Measurements from ENCODE around the gene TSC22D4. TPM values are rescaled to one million over a fixed set of nuclear protein-coding genes. Genes with fewer than 3 reads are reported as not detected.
A peak's percentile ranks its signal among the peaks of the same experiment; 100 is the strongest.

Gene TSC22D4
- total and polyA plus RNA-seq, 9 of the 15 experiments (the other 6 are each of a cell fraction or from before 2014, with no cell fraction given): 0.37 to 107 (median 28.7) TPM

- TF ChIP-seq HMBOX1 (IDR thresholded peaks at IDR 0.05): peak; percentile 79; the same call in 1 of the 2 replicates
- no peak for TF ChIP-seq ZNF586 (CRISPR knock-in tag; conservative IDR thresholded peaks at IDR 0.05)
- 0 out of 2 replicates have a peak, but pooled peaks have one; percentile 20 for TF ChIP-seq ZNF668 (CRISPR knock-in tag; IDR thresholded peaks at IDR 0.05)
- no peak for TF ChIP-seq ZBTB43 (CRISPR knock-in tag; IDR thresholded peaks at IDR 0.05)
- TF ChIP-seq MTA3 (IDR thresholded peaks at IDR 0.05; ENCODE audit: borderline replicate concordance): peak; percentile 48; the same call in 1 of the 2 replicates
- no peak for TF ChIP-seq GABPB2 (CRISPR knock-in tag; conservative IDR thresholded peaks at IDR 0.05)
- TF ChIP-seq TRIM28 (IDR thresholded peaks at IDR 0.05): peak; percentile 18; the same call in 1 of the 2 replicates
- TF ChIP-seq ZNF277 (CRISPR knock-in tag; IDR thresholded peaks at IDR 0.05; ENCODE audit: borderline replicate concordance): no peak
- peak; percentile 47 for TF ChIP-seq HDAC3 (IDR thresholded peaks at IDR 0.05; ENCODE audit: borderline replicate concordance, partially characterized antibody)
- 0 out of 2 replicates have a peak, but pooled peaks have one; percentile 54 for TF ChIP-seq KLF13 (tag; IDR thresholded peaks at IDR 0.05; ENCODE audit: borderline replicate concordance, low read depth)
- TF ChIP-seq ZKSCAN1 (IDR thresholded peaks at IDR 0.05; ENCODE audit: low read depth, low read length): no peak
- no peak for TF ChIP-seq PHF21A (IDR thresholded peaks at IDR 0.05; ENCODE audit: borderline replicate concordance, low read depth)
- TF ChIP-seq EGR1 (conservative IDR thresholded peaks at IDR 0.05): peak; percentile 79
- peak; percentile 94 for TF ChIP-seq SMARCE1 (IDR thresholded peaks at IDR 0.05)
- TF ChIP-seq HNRNPLL (IDR thresholded peaks at IDR 0.05; ENCODE audit: low read depth, low read length, poor library complexity, severe bottlenecking): no peak
- TF ChIP-seq HDAC2 (IDR thresholded peaks at IDR 0.05): peak; percentile 97
- no peak for TF ChIP-seq RNF2 (IDR thresholded peaks at IDR 0.05)
- TF ChIP-seq SRSF1 (IDR thresholded peaks at IDR 0.05; ENCODE audit: low read depth, low read length): no peak
- peak; percentile 91; the same call in 1 of the 2 replicates for TF ChIP-seq CHAMP1 (IDR thresholded peaks at IDR 0.05)
- TF ChIP-seq USF2 (CRISPR knock-in tag; IDR thresholded peaks at IDR 0.05): no peak
- TF ChIP-seq KDM2B (CRISPR knock-in tag; IDR thresholded peaks at IDR 0.05): no peak
- TF ChIP-seq HCFC1 (IDR thresholded peaks at IDR 0.05; ENCODE audit: low read depth, low read length): no peak
- TF ChIP-seq ZNF282 (CRISPR knock-in tag; IDR thresholded peaks at IDR 0.05): no peak
These were observed 31.6 kb upstream of the TSC22D4 start (continued) for GRCh38 chr7:100510437-100511239.

All from K562 (cell line).